ENCODE measurements around the gene ERG.

Gene ERG

GRCh38 chr21:38472412-38473108, 25.7 kb downstream of the ERG start:
- DNase-seq, result no peak

GRCh38 chr21:38471766-38472165, 26.5 kb downstream of the ERG start:
- no peak for DNase-seq

- no peak for DNase-seq
Observed at GRCh38 chr21:38470755-38471154, 27.5 kb downstream of the ERG start.

GRCh38 chr21:38469642-38470041, 28.6 kb downstream of the ERG start:
- no peak for DNase-seq

- no peak for DNase-seq
Observed at GRCh38 chr21:38468989-38469388, 29.3 kb downstream of the ERG start.

GRCh38 chr21:38467911-38468310, 30.4 kb downstream of the ERG start:
- no peak for DNase-seq

- DNase-seq, result no peak
Observed at GRCh38 chr21:38467374-38467773, 30.9 kb downstream of the ERG start.

- DNase-seq, result no peak
Observed at GRCh38 chr21:38460171-38460742, 38.0 kb downstream of the ERG start.

- no peak for DNase-seq
Observed at GRCh38 chr21:38459490-38459889, 38.8 kb downstream of the ERG start.

- no peak for DNase-seq
Observed at GRCh38 chr21:38455403-38455802, 42.9 kb downstream of the ERG start.

- no peak for DNase-seq
Observed at GRCh38 chr21:38454702-38455101, 43.6 kb downstream of the ERG start.

- DNase-seq, result no peak
Observed at GRCh38 chr21:38454161-38454560, 44.1 kb downstream of the ERG start.

- DNase-seq, result no peak
Observed at GRCh38 chr21:38448671-38449385, 49.4 kb downstream of the ERG start.

GRCh38 chr21:38447611-38448010, 50.7 kb downstream of the ERG start:
- no peak for DNase-seq

- DNase-seq, result no peak
Observed at GRCh38 chr21:38444691-38445090, 53.6 kb downstream of the ERG start.

GRCh38 chr21:38443110-38443509, 55.2 kb downstream of the ERG start:
- no peak for DNase-seq

GRCh38 chr21:38441153-38441552, 57.1 kb downstream of the ERG start:
- no peak for DNase-seq

GRCh38 chr21:38440746-38441145, 57.5 kb downstream of the ERG start:
- DNase-seq, result no peak

- DNase-seq, result no peak
Observed at GRCh38 chr21:38439957-38440356, 58.3 kb downstream of the ERG start.

- DNase-seq, result no peak
Observed at GRCh38 chr21:38439426-38439825, 58.9 kb downstream of the ERG start.

- DNase-seq, result no peak
Observed at GRCh38 chr21:38438462-38438893, 59.8 kb downstream of the ERG start.

- no peak for DNase-seq
Observed at GRCh38 chr21:38436341-38436740, 61.9 kb downstream of the ERG start.

- DNase-seq, result no peak
Observed at GRCh38 chr21:38434913-38435533, 63.3 kb downstream of the ERG start.

- no peak for DNase-seq
Observed at GRCh38 chr21:38433471-38433870, 64.8 kb downstream of the ERG start.
